ENCODE data around the gene TBCA.
"Not testable (repeated sequence)": the region's sequence is repeated elsewhere in the genome, so short reads cannot be mapped to it uniquely, and the experiment has no call there.

TBCA gene

DNA sequence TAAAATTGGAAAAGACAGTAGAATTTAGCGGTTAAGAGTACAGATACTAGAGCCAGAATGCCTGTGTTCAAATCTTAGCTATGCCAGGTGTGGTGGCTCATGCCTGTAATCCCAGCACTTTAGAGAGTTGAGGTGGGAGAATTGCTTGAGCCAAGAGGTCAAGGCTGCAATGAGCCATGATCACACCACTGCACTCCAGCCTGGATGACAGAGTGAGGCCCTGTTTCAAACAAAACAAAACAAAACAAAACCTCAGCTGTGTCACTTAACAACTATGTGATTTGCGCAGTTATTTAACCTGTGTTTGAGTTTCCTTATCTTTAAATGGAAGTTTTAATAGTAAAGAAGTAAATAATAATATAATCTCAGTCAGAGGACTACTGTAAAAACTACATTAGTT is 68.3 kb downstream of the TBCA start:
- DNase-seq = no peak

DNA sequence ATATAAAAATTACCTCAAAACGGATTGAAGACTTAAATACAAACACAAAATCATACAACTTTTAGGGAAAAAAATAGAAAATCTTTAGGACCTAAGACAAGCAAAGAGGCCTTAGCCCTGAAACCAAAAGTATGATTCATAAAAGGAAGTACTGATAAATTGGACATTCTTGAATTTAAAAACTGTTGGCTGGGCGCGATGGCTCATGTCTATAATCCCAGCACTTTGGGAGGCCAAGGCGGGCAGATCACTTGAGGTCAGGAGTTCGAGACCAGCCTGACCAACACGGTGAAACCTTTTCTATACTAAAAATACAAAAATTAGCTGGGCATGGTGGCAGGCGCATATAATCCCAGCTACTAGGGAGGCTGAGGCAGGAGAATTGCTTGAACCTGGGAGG is 76.6 kb downstream of the TBCA start:
- DNase-seq = not testable (repeated sequence)

DNA sequence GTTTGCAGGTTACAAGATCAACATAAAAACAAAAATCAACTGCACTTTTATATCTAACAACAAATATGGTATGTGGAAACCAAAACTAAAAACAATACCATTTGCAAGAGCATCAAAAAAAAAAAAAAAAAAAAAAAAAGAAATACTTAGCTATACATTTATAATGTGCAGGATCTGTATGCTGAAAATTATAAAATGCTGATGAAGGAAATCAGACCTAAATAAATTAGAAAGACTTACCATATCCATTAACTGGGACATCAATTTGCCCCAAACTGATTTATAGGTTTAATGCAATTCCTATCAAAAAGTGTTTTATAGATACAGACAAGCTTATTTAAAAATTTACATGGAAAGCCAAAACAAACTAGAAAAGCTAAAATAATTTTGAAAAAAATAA is 77.2 kb downstream of the TBCA start:
- no peak for DNase-seq

DNA sequence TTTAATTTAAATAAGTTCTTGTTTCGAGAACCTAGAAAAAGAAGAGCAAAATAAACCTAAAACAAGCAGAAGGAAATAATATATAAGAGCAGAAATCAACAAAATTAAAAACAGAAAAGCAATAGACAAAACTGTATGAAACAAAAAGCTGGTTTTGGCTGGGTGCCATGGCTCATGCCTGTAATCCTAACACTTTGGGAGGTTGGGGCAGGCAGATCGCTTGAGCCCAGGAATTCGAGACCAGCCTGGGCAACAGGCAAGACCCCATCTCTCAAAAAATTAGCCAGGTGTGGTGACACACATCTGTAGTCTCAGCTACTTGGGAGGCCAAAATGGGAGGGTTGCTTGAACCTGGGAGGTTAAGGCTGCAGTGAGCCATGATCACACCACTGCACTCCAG is 78.4 kb downstream of the TBCA start:
- DNase-seq = no peak

DNA sequence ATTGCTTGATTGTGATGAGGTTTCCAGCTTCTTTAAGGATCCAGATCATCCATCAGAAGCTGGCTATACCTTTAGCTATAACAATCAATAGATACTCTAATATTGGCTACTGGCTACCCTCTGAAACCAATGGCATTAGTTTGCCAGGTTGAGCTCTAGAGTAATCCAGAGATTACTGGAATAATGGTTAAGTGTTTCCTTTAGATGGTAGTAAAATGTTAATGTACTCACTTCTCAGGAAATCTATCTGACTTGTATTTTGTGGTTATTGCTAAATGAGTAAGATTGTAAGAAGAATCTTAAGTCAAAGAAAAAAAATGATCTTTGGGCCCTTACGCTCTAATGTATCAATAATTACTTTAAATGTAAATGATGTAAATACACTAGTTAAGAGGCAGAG is 80.0 kb downstream of the TBCA start:
- DNase-seq = no peak

DNA sequence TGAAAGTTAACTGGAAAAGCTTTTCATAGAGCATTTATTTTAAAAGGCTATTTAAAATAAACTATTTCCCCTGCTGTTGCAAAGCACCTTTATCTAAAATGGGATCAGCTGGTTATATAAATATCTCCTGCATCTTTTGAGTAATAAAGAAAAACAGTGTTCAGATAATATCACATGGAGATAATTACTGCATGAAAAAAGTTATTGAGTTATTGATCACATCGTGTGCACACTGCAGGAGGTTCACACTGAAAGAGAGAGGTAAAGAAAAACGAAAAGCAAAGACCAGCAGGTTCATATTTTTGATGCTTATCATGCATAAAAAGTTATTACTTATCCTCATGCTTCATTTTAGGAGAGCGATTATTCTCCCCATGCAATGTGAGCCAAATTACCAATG is 82.2 kb downstream of the TBCA start:
- DNase-seq = no peak

DNA sequence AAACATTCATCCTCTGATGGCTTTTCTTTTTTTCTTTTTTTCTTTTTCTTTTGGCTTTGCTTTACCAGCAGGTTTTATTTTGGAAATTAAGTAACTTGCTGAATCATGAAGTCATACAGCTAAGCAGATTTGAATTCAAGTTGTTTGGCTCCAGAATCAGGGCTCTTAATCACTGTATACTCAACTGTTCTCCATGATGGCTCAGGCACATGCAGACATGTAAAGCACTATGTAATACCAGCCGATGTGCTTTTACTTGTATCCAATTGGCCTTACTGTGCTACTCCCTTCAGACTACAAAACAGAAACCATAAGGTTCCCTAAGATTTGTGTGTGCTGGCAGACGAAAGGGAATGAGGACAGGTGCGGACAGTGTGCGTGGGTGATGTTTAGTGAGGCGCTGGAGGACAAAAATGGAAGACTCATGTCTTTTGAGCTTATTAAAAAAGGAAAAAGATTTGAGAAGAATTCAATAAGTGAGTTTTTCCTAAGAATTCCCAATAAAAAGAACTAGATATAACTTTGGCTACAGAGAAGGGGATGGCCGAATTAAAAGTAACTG is 92.9 kb downstream of the TBCA start:
- no peak for DNase-seq

DNA sequence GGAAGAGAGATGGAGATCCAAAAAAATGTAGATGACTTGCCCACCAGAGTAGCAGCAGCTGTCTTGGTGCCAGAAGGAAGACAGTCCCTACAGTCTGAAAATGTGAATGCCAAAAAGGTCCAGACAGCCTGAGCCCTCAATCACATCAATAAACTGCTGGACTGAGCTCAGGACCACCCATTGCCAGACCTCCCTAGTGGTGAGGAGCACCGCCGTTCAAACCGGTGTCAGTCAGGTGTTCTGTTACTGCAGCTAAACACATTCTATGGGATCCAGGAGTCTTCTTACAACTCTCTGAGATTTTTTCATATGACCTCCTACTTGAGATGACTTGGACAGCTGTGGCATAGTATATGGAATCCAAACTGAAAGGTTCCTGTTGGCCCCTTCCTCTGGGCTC is 105.6 kb downstream of the TBCA start:
- DNase-seq = no peak

DNA sequence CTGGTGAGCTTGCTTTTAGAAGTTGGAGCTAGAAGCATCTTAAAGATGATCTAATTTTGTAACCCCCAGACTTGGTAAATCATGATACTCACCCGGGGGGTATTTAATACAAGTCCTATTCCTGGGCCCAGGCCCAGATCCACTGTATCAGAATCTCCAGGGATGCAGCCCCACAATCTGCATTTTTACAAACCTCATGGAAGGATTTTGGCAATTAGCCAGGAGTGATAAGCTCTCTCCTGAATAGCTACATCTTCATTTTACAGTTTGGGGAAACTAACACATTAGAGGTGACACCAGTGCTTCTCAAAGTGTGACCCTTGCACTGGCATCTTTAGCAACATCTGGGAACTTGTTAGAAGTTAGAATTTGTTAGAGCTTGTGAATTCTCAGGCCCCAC is 106.5 kb downstream of the TBCA start:
- DNase-seq = no peak

DNA sequence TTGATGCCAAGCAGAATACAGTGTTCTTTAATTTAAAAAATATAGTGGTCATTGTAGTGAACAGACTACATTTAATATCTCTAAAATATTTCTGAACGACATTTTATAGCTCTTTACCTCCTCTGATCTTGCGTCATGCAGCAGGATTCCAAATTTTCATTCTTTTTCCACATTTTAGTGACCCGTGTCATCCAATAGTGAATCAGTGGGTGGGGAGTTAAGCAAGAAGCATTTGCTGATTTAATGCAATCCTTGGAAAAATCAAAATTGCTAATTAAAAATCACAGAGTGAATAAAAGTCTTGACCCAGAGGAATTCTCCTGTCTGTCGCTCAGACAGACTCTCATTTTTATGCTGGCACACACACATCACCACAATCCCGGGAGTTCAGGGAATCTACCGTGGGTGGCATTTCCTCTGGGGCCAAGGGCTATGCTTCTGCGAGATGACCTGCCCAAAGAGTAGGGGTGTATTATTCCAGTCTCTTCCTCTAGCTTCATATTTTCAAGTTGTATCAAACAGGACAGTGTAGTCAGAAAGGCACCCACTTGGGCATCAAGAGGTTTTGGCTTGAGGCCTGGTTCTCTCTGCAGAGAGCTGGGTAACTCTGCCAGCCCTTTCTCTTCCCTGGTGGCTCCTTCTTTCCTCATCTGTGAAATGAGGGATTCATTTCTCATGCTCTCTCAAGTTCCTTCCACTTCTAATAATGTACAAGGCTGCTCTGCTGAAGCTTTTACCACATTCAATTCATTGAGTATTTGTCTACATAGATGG is 112.9 kb downstream of the TBCA start:
- DNase-seq = no peak

DNA sequence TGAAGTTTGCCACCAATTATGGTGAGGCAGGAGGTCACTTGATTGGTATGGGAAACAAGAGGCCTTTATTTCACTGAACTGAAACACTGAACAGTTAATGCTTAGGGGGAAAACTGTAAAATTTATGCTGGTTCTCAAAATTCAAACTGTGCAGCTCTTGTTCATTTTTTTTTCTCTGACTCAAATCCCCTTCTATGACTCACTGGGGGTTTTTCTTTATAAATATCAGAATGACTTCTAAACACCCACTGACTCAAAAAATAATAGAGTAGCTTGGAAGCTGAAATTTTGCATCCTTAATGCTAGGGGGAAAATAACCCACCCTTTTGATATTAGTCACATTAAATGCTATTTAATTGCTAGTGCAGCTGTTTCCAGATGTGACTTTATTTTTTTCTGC is 113.5 kb downstream of the TBCA start:
- no peak for DNase-seq

DNA sequence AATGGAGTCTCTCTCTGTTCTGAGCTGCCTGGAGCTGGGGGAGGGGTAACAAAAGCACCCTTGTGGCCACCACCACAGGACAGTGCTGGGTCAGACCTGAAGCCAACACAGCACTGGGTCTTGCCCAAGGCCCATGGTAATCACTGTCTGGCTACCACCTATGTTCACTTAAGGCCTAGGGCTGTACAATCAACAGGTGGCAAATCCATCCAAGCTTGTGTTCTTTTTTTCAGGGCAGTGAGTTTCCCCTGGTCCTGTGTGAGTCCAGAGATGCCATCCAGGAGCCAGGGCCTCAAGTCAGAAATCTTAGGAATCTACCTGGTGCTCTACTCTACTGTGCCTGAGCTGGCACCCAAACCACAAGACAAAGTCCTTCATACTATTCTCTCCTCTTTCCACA is 117.5 kb downstream of the TBCA start:
- DNase-seq = no peak

DNA sequence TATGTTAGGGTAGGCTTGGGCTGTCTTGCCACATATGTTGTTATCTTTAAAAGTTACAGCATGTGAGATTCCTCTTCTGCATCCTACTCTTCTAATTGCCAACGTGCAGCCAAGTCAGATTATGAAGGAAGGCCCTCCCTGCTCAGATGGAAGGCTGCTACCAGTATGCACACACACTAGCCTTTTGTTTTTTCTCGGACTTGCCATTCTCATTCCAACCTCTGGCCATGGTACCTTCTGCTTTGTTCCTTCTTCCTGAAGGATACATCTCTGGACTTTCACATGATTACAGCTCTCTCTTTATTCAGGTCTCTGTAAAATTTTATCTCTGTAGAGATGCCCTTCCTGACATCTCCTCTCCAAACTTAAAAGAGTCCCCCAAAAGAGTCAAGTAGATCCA is 124.8 kb downstream of the TBCA start:
- no peak for DNase-seq

DNA sequence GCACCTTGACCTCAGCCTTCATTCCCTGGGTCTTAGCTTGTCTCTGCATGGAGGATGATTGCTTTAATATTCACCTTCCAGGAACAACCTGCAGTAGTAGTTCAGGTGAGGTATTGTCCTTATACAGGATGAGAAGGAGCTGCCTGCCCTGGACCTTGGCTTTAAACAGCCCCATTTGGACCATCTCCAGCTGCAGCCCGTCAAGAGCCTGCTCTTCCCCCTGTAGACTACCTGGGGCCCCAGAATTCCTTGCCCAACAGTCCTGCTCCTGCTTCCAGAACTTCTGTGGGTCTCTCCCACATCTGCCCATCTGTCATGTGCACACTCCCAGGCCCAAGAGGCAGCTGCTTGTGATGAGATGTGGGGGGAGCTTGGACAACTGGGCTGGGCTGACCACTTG is 125.5 kb downstream of the TBCA start:
- DNase-seq = no peak

DNA sequence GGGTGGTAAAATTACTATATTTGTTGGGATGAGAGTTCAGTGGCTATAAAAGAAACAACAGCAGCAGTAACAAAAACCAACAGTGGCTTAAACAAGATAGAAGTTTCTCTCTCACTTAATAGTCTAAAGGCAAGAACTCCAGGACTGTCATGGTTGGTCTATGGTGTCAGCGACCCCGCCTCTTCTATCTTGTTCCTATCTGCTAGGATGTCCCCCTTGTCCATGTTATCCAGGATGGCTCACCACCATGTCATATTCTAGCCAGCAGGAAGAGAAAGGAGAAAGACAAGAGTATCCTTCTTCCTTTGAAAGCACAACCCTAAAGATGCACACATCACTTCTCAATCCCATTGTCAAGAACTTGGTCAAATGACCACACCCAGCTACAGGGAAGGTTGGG is 126.4 kb downstream of the TBCA start:
- no peak for DNase-seq

DNA sequence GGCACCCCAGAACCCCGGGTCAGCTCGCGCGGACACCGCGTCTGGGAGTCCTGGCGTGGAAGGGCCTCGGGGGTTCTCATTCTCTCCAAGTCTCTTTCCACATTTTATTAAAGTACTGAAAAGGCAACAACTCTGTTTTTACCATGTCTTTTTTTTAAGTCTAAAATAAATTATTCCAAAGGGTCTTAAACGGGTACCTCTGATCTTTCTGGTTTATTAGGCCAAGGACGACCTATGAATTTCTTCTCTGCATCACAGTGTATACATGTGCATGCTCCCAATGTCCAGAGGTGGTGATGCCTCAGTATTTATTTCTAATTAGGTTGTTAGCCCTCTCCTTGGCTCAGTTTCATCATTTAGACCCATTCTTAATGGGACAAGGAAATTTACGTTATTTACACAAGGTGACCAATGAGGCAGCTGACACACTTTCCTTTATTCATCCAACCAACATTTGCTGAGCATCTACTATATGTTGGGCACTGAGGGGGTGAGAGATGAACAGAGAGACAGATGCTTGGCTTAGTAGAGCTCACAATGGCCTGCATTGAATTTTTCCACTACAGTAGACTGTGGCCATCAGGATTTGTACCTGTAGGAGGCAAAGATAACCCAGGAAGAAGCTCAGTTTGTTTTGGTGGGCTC is 130.0 kb downstream of the TBCA start:
- no peak for DNase-seq

DNA sequence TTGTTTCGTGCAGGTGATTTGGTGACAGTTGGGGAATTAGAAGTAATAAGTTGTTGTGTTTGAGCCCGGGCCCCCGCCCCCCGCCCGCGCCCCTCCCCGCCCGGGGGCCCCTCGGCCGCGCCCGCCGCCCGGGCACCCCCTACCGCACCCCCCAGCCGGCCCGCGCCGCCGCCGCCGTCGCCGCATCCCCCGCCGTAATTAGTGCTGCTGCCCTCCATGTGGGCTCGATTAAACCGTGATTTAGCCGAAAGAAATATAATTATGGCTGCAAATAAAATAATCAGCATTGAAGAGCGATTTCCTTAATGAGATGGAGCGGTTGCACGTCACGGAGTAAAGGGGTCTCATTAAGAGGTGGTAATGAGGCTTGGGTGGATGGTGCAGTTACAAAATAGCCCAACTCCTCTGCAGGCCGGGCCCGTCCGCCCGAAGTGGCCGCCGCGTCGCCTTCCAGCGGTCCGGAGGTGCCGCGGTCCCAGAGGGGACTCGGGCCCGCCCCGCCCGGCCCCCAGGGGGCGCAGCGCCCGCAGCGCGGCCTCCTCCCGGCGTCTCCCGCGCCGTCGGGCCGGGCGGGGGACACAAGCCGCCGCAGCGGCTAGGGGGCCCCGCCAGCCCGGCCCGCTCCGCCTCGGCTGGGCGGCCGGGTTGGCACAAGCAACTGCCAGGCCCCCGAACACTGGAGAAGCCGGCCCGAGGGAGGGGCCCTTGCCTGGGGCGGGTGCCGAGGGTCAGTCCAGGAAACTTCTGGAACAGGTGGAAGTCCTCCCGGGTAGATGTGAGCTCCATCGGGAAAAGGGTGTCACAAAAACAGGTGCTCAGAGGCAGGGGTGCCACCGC is 130.8 kb downstream of the TBCA start:
- DNase-seq = peak; percentile 79

DNA sequence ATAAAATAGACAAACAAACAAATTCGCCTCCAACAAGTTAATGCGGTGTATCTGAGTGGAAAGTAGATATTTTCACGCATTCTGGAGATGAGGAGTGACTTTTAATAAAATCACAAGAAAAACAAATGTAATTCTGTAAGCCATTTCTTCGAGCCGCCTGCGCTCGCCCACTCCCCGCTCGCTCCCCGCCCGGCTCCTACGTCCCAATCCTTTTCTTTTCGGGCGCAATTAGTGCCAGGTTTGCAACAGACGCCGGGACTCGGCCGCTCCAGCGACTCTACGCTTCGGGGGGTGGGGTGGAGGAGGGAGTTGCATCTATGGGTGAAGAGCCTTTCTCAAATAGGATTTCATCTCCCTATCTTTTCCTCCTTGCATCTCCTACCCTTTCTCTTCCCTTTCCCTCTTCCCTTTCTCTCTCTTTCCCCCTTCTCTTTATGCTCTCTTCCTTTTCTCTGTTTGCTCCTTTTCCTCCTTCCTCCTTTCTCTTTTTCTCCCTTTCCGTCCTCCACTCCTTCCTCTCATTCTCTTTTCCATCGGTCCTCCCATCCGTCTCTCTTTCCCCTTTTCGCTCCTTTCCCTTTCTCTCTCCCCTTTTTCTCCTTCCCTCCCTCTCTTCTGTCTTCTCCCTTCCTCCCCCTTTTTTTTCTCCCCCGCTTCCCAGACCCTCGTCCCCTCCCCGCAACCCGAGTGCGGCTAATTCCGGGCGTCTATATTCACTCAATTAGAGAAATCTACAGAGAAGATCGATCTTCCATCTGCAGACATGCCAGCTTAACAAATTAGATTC is 131.6 kb downstream of the TBCA start:
- no peak for DNase-seq

DNA sequence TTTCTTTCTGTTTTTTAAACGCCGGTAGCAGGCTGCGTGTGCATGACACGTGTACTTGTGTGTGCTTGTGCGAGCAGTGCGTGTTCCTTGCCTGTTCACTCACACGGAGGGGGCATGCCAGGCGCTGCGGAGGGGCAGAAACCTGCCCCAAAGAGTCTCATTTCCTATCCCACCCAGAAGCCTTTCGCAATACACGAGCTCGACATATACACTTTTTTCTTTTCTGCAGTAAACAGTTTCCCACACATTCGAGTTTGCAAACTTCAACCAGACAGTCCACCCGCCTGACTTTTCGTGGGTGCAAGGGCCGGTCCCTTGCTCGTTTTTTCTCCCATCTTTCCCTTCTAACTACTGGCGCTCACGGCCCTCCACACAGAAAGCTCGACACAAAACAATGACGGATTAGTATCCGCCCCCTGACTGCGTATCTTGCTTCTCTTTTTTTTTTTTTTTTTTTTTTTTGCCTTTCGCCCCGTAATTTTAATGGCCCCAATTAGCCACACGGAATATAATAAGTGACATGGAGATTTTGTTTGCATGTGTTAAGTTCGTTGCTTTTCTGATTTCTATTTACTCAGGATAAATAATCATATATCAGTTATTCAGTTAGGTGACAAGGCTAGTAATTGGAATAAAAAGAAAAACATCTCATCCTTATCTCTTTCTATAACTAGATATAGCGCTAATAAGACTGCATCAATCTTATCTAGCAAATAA is 132.3 kb downstream of the TBCA start:
- no peak for DNase-seq

DNA sequence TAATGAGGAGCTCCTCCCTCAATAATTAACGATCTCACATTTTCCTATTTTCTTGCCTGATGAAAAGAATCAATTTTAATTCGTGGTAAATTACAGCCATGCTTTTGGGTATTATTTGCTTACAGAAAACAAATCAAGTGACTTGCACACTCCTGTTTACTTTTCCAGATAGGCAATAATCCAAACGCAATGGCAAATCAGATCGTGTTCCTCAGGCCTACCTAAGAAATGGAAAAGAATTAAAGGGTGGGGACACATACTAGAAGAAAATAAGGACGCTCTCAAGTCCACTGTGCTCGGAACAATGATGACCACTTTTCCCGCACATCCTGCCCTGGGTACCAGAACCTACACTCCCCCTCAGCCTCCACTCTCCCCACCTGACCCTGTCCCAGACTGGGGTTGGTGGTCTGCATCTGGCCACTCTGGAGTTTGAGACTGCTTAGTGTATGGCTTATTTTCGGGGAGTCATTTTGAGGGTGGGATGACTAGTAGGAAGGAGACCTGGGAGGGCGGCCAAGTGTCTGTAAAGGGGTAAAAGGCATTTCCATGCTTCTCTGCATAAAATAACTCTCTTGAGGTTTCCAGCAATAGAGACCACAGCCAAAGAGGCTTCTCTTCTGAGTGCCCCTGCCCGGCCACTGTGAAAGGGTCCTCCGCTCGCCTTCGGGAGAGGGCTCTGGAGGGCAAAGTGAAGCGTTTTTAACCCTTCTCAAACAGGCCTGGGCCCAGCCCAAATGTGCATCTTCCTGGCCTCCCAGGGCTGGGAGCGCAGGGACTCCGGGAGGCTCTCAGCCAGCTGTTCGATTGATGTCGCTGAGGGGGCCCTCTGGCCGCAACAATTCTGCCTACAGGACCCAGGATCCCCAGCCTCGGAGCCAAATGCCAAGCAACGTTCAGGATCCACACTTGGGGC is 133.1 kb downstream of the TBCA start:
- DNase-seq = no peak

Data from activated effector memory CD4-positive, alpha-beta T cell treated with anti-CD3 and anti-CD28 coated beads, Interleukin-2, amount 50 U/mL, for 16 hours (primary cell).